ENCODE results near the gene FAM13C. TPM values are rescaled to one million over a fixed set of nuclear protein-coding genes. Genes with fewer than 3 reads are reported as not detected.
A peak's percentile ranks its signal among the peaks of the same experiment; 100 is the strongest.

The FAM13C gene
- total and polyA plus RNA-seq, 2 of the 4 experiments (the other 2 are of a cell fraction) = 1.6 to 2.9 TPM

- Histone ChIP-seq H3K4me1 (ENCODE audit: control insufficient read depth, insufficient read depth, low read length) (no peaks in the 10 kb centered on the region), H2AK9ac (replicated peaks; ENCODE audit: low read depth, low read length, poor library complexity) (no peak overlapping the region), H3K9me3 (ENCODE audit: control insufficient read depth, insufficient read depth, low read length) (no peaks in the 10 kb centered on the region), H3K18ac (ENCODE audit: low read depth, low read length) (no peak overlapping the region), H2BK20ac (ENCODE audit: low read depth, low read length) (no peak overlapping the region), H3K36me3 (ENCODE audit: control insufficient read depth, insufficient read depth, low read length) (no peaks in the 10 kb centered on the region), H4K5ac (ENCODE audit: low read depth, low read length) (no peak overlapping the region), H2BK15ac (ENCODE audit: low read depth, low read length) (no peak overlapping the region), H2AFZ (replicated peaks; ENCODE audit: low read length, poor library complexity) (no peak overlapping the region), H4K8ac (ENCODE audit: low read depth in 2 of 2, low read length in 2 of 2) (no peak overlapping the region), H2BK120ac (ENCODE audit: low read depth, low read length) (no peak overlapping the region), H4K20me1 (ENCODE audit: insufficient read depth, low read length) (no peaks in the 10 kb centered on the region), H3K56ac (ENCODE audit: extremely low read depth, insufficient read depth, low read length) (no peak overlapping the region), H3K27me3 (ENCODE audit: control insufficient read depth, insufficient read depth, low read length) (no peaks in the 10 kb centered on the region), H3K23ac (ENCODE audit: low read depth, low read length) (no peak overlapping the region), H2BK5ac (ENCODE audit: low read depth, low read length, poor library complexity, severe bottlenecking) (no peak overlapping the region), H4K91ac (ENCODE audit: insufficient read depth, low read depth, low read length) (no peak overlapping the region), H3K4ac (ENCODE audit: low read depth, low read length) (no peak overlapping the region), H3K9me1 (ENCODE audit: insufficient read depth, low read length) (no peaks in the 10 kb centered on the region), H3K9ac (ENCODE audit: low read depth, low read length) (no peak overlapping the region), H3K4me2 (ENCODE audit: low read depth, low read length) (no peak overlapping the region), H2AK5ac (ENCODE audit: low read depth, low read length) (no peak overlapping the region), H3K79me1 (ENCODE audit: low read depth in 1 of 2, low read length in 2 of 2) (no peaks in the 10 kb centered on the region), H3K27ac (ENCODE audit: insufficient read depth, low read length) (no peak overlapping the region), H3K14ac (replicated peaks; ENCODE audit: low read depth, low read length) (no peak overlapping the region), H3K4me3 (ENCODE audit: insufficient read depth, low read depth, low read length) (no peak overlapping the region)
- TF ChIP-seq CEBPB (IDR thresholded peaks at IDR 0.05; ENCODE audit: low read depth, low read length) = no peak
- BruUV-seq (replicated peaks) = no TSS peak
- POLR2A ChIA-PET (ENCODE audit: unreplicated experiment) = no interaction called here
- dilution Hi-C loops (cut with HindIII; ENCODE audit: low sequenced_read_pairs, unreplicated experiment) = no loop called here
- no CpG with 5 or more reads among the region's 3 CpGs for WGBS, 2 experiments (ENCODE audit: extremely low coverage in 2 of 2, insufficient read length in 1 of 2)
- CTCF ChIA-PET = no interaction called here
- intact Hi-C loops (cut with micrococcal nuclease) = loop anchor here (1.0 to 10.0 kb wide), 4 partner anchors 452 to 971 kb away; no protein-coding TSS in a partner anchor
- in situ Hi-C loops (cut with MboI; ENCODE audit: low sequenced_read_pairs) = no loop called here
- no peak for ATAC-seq (ENCODE audit: low read depth)
- DNase-seq = peak; percentile 33
Measured at GRCh38 chr10:59234194-59234593, 128.2 kb downstream of the FAM13C start.
